Glutamatergic neuron (in vitro differentiated cells): ENCODE data around the gene TRPV2. TPM values are rescaled to one million over a fixed set of nuclear protein-coding genes. Genes with fewer than 3 reads are reported as not detected.

Experiments used
- DNase-seq: peaks from one replicate; pipeline ENCODE4 v3.0.0; 2022
- H3K27ac Mint-ChIP-seq: one replicate; pipeline ENCODE4 v1.8.0; 2020; ENCODE audit warnings: mild to moderate bottlenecking, mixed read lengths, inconsistent platforms; ENCODE audit not compliant: unreplicated experiment
- H3K27me3 Mint-ChIP-seq: one replicate; pipeline ENCODE4 v1.8.0; 2020; ENCODE audit warnings: mild to moderate bottlenecking, moderate library complexity, mixed read lengths, inconsistent platforms; ENCODE audit not compliant: unreplicated experiment
- H3K36me3 Mint-ChIP-seq: one replicate; pipeline ENCODE4 v1.8.0; 2020; ENCODE audit warnings: mild to moderate bottlenecking, mixed read lengths, inconsistent platforms; ENCODE audit not compliant: unreplicated experiment
- H3K4me1 Mint-ChIP-seq: one replicate; pipeline ENCODE4 v1.8.0; 2020; ENCODE audit warnings: mild to moderate bottlenecking, low read depth, mixed read lengths, inconsistent platforms; ENCODE audit not compliant: unreplicated experiment
- H3K4me3 Mint-ChIP-seq: one replicate; pipeline ENCODE4 v1.8.0; 2020; ENCODE audit warnings: mild to moderate bottlenecking, mixed read lengths, inconsistent platforms; ENCODE audit not compliant: unreplicated experiment
- H3K9me3 Mint-ChIP-seq: one replicate; pipeline ENCODE4 v1.8.0; 2020; ENCODE audit warnings: mild to moderate bottlenecking, moderate library complexity, mixed read lengths, inconsistent platforms; ENCODE audit not compliant: unreplicated experiment
- total RNA-seq: library from RNA; stranded (reverse); fragmentation: NEBNext Ultra II Directional; extraction: Animal tissue kit (Norgen Biotek cat#: 25700); gene quantifications from one replicate; pipeline ENCODE4 v1.2.1, GENCODE V29; 2021; ENCODE audit not compliant: unreplicated experiment
- TF ChIP-seq, protein P1 (sequence below): fragments of 200-600 bp; sonication (generic); IDR thresholded peaks from one replicate; pipeline ENCODE4 v1.5.0; 2021; ENCODE audit not compliant: partially characterized antibody, unreplicated experiment

The TRPV2 gene
- total RNA-seq, 1 donor from 2014 or later: 27.0 TPM

DNA sequence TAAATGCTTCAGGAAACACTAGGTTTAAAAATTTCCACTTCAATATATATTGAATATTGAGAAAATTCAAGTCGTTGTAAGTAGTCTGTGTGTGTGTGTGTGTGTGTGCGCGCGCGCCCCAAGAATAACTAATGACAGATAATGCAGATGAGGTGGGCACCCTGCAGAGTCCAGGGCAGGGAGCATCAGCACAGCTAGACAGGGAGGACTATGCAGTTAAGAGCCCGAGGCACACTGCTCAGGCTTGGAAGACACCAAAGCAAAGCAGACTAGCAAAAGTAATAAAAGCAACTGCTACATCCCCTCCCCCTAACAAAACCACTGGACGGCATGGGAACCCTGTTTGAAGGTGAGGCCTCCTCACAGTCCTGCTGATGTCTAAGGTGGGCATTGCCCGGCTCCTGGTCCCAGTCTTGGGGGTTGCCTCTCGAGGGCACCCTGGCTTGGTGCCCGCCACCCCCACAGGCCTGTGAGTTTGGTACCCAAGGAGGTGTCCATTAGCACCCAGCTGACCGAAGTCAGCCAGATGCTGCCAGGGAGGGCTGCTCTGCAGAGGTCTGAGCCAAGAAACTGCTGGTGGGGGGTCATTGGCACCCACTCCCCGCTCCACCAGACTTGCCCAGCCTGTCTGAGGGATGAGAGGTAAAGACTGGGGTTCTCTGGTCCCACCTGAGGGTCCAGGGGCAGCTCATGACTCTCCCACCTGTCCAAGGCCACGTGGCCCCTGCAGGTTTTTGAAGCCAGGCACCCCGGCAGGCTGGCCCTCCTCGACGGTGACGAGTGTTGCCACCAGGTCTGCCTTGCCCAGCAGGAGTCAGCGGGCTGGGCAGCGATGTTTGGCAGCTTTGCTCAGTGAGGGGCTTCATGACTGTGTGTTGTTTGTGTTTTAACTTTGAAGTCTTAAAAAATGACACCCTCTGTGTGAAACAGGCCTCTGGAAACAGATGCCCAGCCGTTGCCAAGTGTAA is 58.0 kb downstream of the TRPV2 start:
- no peak for DNase-seq
- TF ChIP-seq, protein P1, sequence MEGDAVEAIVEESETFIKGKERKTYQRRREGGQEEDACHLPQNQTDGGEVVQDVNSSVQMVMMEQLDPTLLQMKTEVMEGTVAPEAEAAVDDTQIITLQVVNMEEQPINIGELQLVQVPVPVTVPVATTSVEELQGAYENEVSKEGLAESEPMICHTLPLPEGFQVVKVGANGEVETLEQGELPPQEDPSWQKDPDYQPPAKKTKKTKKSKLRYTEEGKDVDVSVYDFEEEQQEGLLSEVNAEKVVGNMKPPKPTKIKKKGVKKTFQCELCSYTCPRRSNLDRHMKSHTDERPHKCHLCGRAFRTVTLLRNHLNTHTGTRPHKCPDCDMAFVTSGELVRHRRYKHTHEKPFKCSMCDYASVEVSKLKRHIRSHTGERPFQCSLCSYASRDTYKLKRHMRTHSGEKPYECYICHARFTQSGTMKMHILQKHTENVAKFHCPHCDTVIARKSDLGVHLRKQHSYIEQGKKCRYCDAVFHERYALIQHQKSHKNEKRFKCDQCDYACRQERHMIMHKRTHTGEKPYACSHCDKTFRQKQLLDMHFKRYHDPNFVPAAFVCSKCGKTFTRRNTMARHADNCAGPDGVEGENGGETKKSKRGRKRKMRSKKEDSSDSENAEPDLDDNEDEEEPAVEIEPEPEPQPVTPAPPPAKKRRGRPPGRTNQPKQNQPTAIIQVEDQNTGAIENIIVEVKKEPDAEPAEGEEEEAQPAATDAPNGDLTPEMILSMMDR: no peak
- peaks cover 3% of the 10 kb centered on the region for H3K27me3 Mint-ChIP-seq
- no peaks in the 10 kb centered on the region for H3K36me3 Mint-ChIP-seq
- no peak overlapping the region for H3K4me3 Mint-ChIP-seq
- H3K4me1 Mint-ChIP-seq: peaks cover 16% of the 10 kb centered on the region
- H3K9me3 Mint-ChIP-seq: peaks cover 3% of the 10 kb centered on the region
- no peak overlapping the region for H3K27ac Mint-ChIP-seq

DNA sequence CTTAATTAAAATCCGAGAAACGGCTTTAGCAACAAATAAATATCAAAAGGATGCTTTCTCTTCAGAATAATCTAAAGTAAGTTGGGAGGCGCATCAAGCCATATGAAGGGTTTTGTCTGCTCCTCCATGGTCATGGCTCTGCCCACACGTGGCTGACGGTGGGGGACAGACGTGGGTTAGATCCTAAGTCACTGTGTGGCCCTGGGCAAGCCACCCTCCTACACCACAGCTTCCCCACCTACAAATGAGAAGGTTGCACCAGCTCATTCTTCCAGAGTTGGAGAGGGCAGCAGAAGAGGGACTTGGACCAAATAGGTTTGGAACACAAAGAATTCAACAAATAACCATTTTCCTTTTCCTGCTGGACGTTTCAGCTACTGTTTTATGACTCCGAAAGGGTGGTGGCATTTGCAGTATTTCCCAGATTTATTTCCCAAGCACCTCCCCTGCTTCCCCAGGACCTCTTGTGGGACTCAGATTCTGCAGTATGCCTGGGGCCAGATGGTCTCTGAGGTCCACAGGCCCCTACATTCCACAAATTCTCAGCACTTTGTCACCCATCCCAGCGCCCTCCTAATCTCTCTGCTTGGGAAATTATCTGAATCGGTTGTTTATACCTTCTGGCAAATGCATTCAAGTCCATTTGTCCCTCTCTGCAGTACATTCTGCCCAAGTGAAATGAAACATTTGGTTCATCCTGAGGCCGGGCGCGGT is 58.8 kb downstream of the TRPV2 start:
- H3K4me3 Mint-ChIP-seq: no peak overlapping the region
- H3K4me1 Mint-ChIP-seq: peaks cover 16% of the 10 kb centered on the region
- no peak overlapping the region for H3K27ac Mint-ChIP-seq
- TF ChIP-seq, protein P1: no peak
- H3K36me3 Mint-ChIP-seq: no peaks in the 10 kb centered on the region
- DNase-seq: no peak
- peaks cover 8% of the 10 kb centered on the region for H3K27me3 Mint-ChIP-seq
- peaks cover 3% of the 10 kb centered on the region for H3K9me3 Mint-ChIP-seq

DNA sequence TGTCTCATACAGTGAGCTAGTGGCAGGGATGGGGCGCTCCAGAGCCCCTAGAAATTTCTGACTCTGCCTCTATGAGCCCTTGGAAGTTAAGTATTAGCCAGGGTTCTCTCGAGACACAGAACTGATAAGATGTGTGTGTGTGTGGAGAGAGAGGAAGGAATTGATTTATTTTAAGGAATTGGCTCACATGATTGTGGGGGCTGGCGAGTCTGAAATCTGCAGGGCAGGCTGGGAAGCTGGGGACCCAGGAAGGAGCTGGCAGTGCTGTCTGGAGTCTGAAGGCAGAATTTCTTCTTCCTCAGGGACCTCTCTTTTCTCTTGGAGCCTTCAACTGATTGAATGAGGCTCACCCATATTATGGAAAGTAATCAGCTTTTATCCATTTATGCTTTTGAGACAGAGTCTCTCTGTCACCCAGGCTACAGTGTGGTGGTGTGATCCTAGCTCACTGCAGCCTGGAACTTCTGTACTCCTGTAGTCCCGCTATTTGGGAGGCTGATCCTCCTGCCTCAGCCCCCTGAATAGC is 59.9 kb downstream of the TRPV2 start:
- Mint-ChIP-seq H3K27ac (no peak overlapping the region), H3K36me3 (no peaks in the 10 kb centered on the region), H3K27me3 (peaks cover 8% of the 10 kb centered on the region), H3K9me3 (peaks cover 3% of the 10 kb centered on the region), H3K4me3 (no peak overlapping the region), H3K4me1 (peaks cover 7% of the 10 kb centered on the region)
- DNase-seq: no peak
- TF ChIP-seq, protein P1: no peak

DNA sequence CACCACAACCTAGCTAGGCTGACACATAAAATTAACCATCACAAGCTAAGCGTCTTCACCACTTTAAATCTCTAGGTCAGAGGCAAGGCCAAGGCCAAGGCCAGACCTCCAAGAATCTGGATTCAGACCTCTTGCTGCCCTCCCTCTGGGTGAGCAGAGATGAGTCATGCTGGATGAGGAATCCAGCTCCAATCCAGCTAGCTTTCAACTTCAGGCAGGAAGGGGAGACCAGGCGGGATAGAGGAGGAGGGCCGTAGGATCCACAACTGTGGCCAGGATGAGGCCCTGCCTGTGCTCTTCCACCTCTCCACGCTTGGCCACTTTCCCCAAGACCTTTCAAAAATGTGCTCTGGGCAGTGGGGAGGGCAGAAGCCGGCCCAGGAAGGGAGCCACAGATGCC is 61.9 kb downstream of the TRPV2 start:
- no peaks in the 10 kb centered on the region for H3K4me1 Mint-ChIP-seq
- H3K36me3 Mint-ChIP-seq: no peaks in the 10 kb centered on the region
- H3K27me3 Mint-ChIP-seq: peaks cover 8% of the 10 kb centered on the region
- no peak overlapping the region for H3K4me3 Mint-ChIP-seq
- DNase-seq: no peak
- no peak overlapping the region for H3K27ac Mint-ChIP-seq
- TF ChIP-seq, protein P1: no peak
- peaks cover 3% of the 10 kb centered on the region for H3K9me3 Mint-ChIP-seq
